Activated CD4-positive, alpha-beta memory T cell treated with anti-CD3 and anti-CD28 coated beads, Interleukin-2, amount 10 ng/mL, durations not matched to agents 7 days and 5 days (primary cell): ENCODE measurements around the gene PSMG3. TPM values are rescaled to one million over a fixed set of nuclear protein-coding genes. Genes with fewer than 3 reads are reported as not detected.

Experiments used
- CTCF ChIA-PET: fragments of 350-600 bp; sonication (Branson Sonifier 250); formaldehyde crosslinking; loops from one replicate; lab custom pipeline; 2021; ENCODE audit warnings: antibody characterized with exemption, inconsistent platforms; lab: Charles Lee
- POLR2A ChIA-PET: fragments of 350-600 bp; sonication (Branson Sonifier 250); formaldehyde crosslinking; loops from one replicate; lab custom pipeline; 2021; ENCODE audit warnings: antibody characterized with exemption; lab: Charles Lee
- DNase-seq: peaks from one replicate; pipeline ENCODE4 v3.0.0-alpha.2; 2020
- H3K27ac Mint-ChIP-seq: one replicate; pipeline ENCODE4 v1.8.0; 2021; ENCODE audit warnings: mild to moderate bottlenecking, mixed read lengths
- H3K27me3 Mint-ChIP-seq: one replicate; pipeline ENCODE4 v1.8.0; 2021; ENCODE audit warnings: mixed read lengths
- H3K36me3 Mint-ChIP-seq: one replicate; pipeline ENCODE4 v1.8.0; 2021; ENCODE audit warnings: low read depth, mixed read lengths
- H3K4me1 Mint-ChIP-seq: one replicate; pipeline ENCODE4 v1.8.0; 2021; ENCODE audit warnings: mixed read lengths
- H3K4me3 Mint-ChIP-seq: one replicate; pipeline ENCODE4 v1.8.0; 2021; ENCODE audit warnings: mild to moderate bottlenecking, mixed read lengths
- H3K9me3 Mint-ChIP-seq: one replicate; pipeline ENCODE4 v1.8.0; 2021; ENCODE audit warnings: mixed read lengths
- total RNA-seq, 2 experiments: library from RNA; stranded (reverse); gene quantifications; one replicate each; pipeline ENCODE4 v1.2.3, GENCODE V29; 2021

PSMG3 gene, protein sequence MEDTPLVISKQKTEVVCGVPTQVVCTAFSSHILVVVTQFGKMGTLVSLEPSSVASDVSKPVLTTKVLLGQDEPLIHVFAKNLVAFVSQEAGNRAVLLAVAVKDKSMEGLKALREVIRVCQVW
- 10 to 100 TPM; 32.7 to 34.9 TPM for total RNA-seq

GRCh38 chr7:1569833-1570632, at the start of gene PSMG3:
TSS of gene PSMG3 (minus strand) at chr7:1570032. CDS start at chr7:1569339, 693 bp downstream.
- CTCF ChIA-PET = interaction anchor here (1.0 to 1.6 kb wide), 4 partner anchors 9 to 530 kb away, joined by 3 to 6 read pairs (median 4); no protein-coding TSS in a partner anchor
- H3K4me3 Mint-ChIP-seq = peak within 1 kb of the TSS; percentile 88
- H3K36me3 Mint-ChIP-seq = peaks cover 28% of the 10 kb centered on the region
- H3K27ac Mint-ChIP-seq = peak within 1 kb of the TSS; percentile 90
- H3K9me3 Mint-ChIP-seq = no peaks in the 10 kb centered on the region
- peaks cover 42% of the 10 kb centered on the region for H3K4me1 Mint-ChIP-seq
- POLR2A ChIA-PET = interaction anchor here (0.7 to 1.9 kb wide), 6 partner anchors 9 to 778 kb away, joined by 3 to 6 read pairs (median 4); partner anchors contain the start of gene INTS1
- H3K27me3 Mint-ChIP-seq = no peaks in the 10 kb centered on the region
- DNase-seq = peak; percentile 91

- no peak overlapping the region for H3K4me3 Mint-ChIP-seq
- no peaks in the 10 kb centered on the region for H3K4me1 Mint-ChIP-seq
- H3K9me3 Mint-ChIP-seq = peaks cover 11% of the 10 kb centered on the region
- H3K36me3 Mint-ChIP-seq = no peaks in the 10 kb centered on the region
- no peak for DNase-seq
- H3K27ac Mint-ChIP-seq = no peak overlapping the region
- peaks cover 5% of the 10 kb centered on the region for H3K27me3 Mint-ChIP-seq
- ChIA-PET CTCF (no interaction called here), POLR2A (no interaction called here)
Observed at GRCh38 chr7:1618475-1618874, 48.6 kb upstream of the PSMG3 start.

GRCh38 chr7:1617957-1618356, 48.1 kb upstream of the PSMG3 start:
- H3K36me3 Mint-ChIP-seq = no peaks in the 10 kb centered on the region
- H3K4me3 Mint-ChIP-seq = no peak overlapping the region
- H3K9me3 Mint-ChIP-seq = peaks cover 11% of the 10 kb centered on the region
- H3K27ac Mint-ChIP-seq = no peak overlapping the region
- H3K27me3 Mint-ChIP-seq = peaks cover 5% of the 10 kb centered on the region
- H3K4me1 Mint-ChIP-seq = no peaks in the 10 kb centered on the region
- no peak for DNase-seq
- CTCF ChIA-PET = no interaction called here
- POLR2A ChIA-PET = no interaction called here

DNA sequence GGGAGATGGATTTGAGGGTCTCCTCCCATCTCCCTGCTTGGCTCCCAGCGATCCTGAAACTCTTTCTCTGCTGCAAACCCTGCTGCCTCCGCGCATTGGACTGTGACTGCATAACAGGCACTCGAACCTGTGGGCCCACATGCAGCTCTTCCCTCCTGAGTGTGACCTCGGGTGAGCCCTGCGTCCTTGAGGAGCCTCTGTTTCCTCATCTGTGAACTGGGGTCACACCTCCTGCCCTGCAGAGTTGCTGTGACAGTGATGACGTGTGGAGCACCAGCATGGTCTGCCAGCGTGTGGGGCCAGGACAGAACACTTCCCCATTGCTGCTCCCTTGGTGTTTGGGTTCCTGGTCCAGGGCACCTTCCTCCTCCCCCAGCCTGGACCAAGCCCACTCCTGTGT, 46.9 kb upstream of the PSMG3 start:
- Mint-ChIP-seq H3K4me1 (no peaks in the 10 kb centered on the region), H3K9me3 (peaks cover 11% of the 10 kb centered on the region), H3K4me3 (no peak overlapping the region), H3K36me3 (no peaks in the 10 kb centered on the region), H3K27ac (no peak overlapping the region), H3K27me3 (peaks cover 5% of the 10 kb centered on the region)
- no peak for DNase-seq
- POLR2A ChIA-PET = no interaction called here
- CTCF ChIA-PET = no interaction called here

GRCh38 chr7:1611708-1612241, 41.9 kb upstream of the PSMG3 start:
- no peak for DNase-seq
- Mint-ChIP-seq H3K36me3 (no peaks in the 10 kb centered on the region), H3K27ac (no peak overlapping the region), H3K27me3 (peaks cover 5% of the 10 kb centered on the region), H3K4me1 (no peaks in the 10 kb centered on the region), H3K9me3 (no peaks in the 10 kb centered on the region), H3K4me3 (no peak overlapping the region)
- ChIA-PET POLR2A (no interaction called here), CTCF (no interaction called here)

DNA sequence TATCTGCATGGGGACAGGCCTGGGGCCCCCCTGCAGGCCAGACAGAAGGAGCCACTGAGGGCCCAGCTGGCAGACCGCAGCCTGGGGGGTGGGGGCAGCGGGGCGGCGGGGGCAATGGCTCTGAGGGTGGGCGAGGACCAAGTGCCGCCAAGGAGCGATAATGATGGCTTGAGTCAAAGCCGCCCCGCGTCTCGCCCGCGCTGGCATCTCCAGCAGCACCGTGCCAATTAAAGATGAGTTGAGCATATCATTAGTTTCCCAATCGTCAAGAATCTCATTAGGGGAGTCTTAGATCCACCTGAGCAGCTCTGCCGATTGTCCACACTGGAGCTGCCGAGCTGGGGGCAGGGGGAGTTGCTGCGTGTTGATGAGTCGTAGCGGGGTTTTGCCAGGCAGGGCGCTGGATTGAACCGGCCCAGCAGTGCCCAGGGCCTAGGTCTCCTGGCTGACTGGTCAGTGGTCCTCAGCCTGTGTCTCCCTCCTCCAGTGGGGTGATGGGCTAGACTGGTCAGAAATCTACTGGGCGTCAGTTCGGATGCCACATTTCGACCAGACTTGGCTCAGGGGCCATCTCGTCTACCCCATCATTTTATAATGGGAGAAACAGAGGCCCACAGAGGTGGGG, 41.0 kb upstream of the PSMG3 start:
- ChIA-PET POLR2A (no interaction called here), CTCF (no interaction called here)
- no peak overlapping the region for H3K27ac Mint-ChIP-seq
- no peak for DNase-seq
- no peaks in the 10 kb centered on the region for H3K36me3 Mint-ChIP-seq
- peaks cover 5% of the 10 kb centered on the region for H3K27me3 Mint-ChIP-seq
- no peaks in the 10 kb centered on the region for H3K4me1 Mint-ChIP-seq
- H3K4me3 Mint-ChIP-seq = no peak overlapping the region
- no peaks in the 10 kb centered on the region for H3K9me3 Mint-ChIP-seq

DNA sequence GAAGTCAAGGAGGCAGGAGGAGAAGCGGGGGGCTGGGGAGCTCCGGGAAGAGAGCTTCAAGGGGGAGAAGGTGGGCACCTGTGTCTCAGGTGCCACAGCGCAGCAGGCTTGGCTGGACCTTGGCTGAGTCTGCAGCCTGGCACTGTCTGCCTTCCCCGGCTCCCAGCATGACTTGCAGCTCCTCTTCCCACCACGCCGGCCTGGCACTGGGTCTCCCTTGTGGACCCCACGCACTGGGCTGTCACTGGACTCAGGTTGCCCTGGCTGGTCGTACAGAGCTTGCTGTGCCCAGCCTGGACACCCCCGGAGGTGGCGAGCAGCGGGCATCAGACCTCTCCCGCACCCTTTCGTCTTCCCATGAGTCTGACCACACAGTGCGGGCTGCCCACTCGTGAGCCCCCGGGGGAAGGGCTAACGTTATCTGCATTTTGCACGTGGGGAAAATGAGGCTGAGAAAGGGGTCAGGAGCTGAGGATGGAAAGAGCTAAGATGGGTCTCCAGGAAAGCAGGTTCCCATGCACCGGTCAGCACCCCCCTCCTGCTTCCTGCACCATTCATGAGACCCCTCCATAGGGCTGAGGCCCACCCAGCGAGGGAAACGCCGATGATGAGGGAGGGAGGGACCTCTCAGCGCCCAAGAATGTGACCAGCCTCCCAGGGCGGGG, 40.3 kb upstream of the PSMG3 start:
- H3K27me3 Mint-ChIP-seq = peaks cover 5% of the 10 kb centered on the region
- H3K27ac Mint-ChIP-seq = no peak overlapping the region
- H3K4me3 Mint-ChIP-seq = no peak overlapping the region
- ChIA-PET POLR2A (no interaction called here), CTCF (no interaction called here)
- no peak for DNase-seq
- no peaks in the 10 kb centered on the region for H3K9me3 Mint-ChIP-seq
- H3K36me3 Mint-ChIP-seq = no peaks in the 10 kb centered on the region
- H3K4me1 Mint-ChIP-seq = no peaks in the 10 kb centered on the region

- Mint-ChIP-seq H3K4me3 (no peak overlapping the region), H3K27ac (no peak overlapping the region), H3K27me3 (no peaks in the 10 kb centered on the region), H3K36me3 (no peaks in the 10 kb centered on the region), H3K4me1 (no peaks in the 10 kb centered on the region), H3K9me3 (no peaks in the 10 kb centered on the region)
- DNase-seq = no peak
- ChIA-PET CTCF (no interaction called here), POLR2A (no interaction called here)
Observed at GRCh38 chr7:1609023-1609422, 39.2 kb upstream of the PSMG3 start.

GRCh38 chr7:1608318-1608717, 38.5 kb upstream of the PSMG3 start:
- no peaks in the 10 kb centered on the region for H3K36me3 Mint-ChIP-seq
- H3K27ac Mint-ChIP-seq = no peak overlapping the region
- ChIA-PET POLR2A (no interaction called here), CTCF (no interaction called here)
- no peaks in the 10 kb centered on the region for H3K27me3 Mint-ChIP-seq
- no peaks in the 10 kb centered on the region for H3K4me1 Mint-ChIP-seq
- H3K9me3 Mint-ChIP-seq = no peaks in the 10 kb centered on the region
- H3K4me3 Mint-ChIP-seq = no peak overlapping the region
- DNase-seq = no peak

DNA sequence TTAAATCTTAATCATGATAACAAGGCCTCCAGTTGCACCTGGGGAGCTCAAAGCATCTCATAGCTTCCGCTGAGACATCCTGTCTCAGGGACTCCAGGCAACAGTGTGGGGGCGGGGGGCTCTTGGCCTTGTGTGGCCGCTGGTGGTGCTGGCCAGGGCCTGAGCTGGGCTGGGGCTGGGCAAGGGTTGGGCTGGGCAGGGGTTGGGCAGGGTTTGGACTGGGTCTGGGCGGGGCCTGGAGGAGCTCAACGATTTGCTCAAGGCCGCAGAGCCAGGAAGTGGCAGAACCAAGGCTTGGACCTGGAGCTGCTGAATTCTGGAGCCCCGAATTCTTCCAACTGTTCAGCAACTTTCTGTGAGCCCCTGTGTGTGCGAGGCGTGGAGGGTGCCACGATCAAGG, 37.9 kb upstream of the PSMG3 start:
- ChIA-PET POLR2A (no interaction called here), CTCF (no interaction called here)
- Mint-ChIP-seq H3K36me3 (no peaks in the 10 kb centered on the region), H3K4me3 (no peak overlapping the region), H3K27me3 (no peaks in the 10 kb centered on the region), H3K4me1 (no peaks in the 10 kb centered on the region), H3K9me3 (no peaks in the 10 kb centered on the region), H3K27ac (no peak overlapping the region)
- DNase-seq = no peak

GRCh38 chr7:1607001-1607400, 37.2 kb upstream of the PSMG3 start:
- no peaks in the 10 kb centered on the region for H3K4me1 Mint-ChIP-seq
- no peaks in the 10 kb centered on the region for H3K9me3 Mint-ChIP-seq
- no peak overlapping the region for H3K4me3 Mint-ChIP-seq
- no peak overlapping the region for H3K27ac Mint-ChIP-seq
- DNase-seq = no peak
- H3K36me3 Mint-ChIP-seq = no peaks in the 10 kb centered on the region
- no peaks in the 10 kb centered on the region for H3K27me3 Mint-ChIP-seq
- POLR2A ChIA-PET = no interaction called here
- CTCF ChIA-PET = no interaction called here

DNA sequence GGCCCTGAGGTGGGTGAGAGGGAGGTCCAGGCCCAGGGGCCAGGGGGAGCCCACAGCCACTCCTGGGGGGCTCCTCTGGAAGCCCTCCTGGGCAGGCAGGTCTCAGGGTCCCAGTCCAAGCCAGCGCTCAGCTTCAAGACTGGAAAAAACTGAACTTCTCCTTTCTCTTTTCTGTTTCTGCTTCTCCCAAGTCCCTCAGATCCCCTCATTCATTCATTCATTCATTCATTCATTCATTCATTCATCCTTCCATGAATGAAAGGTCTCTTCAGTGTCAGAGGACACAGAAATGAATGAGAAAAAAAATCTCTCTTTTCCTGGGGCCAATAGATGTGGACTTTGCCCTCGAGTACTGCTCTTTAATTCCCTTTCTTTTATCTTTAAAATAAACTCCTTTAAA, 34.6 kb upstream of the PSMG3 start:
- ChIA-PET POLR2A (interaction anchor here (0.7 kb wide), 1 partner anchor 172 kb away, joined by 3 read pairs; no protein-coding TSS in a partner anchor), CTCF (no interaction called here)
- H3K4me3 Mint-ChIP-seq = no peak overlapping the region
- no peaks in the 10 kb centered on the region for H3K36me3 Mint-ChIP-seq
- no peaks in the 10 kb centered on the region for H3K9me3 Mint-ChIP-seq
- H3K4me1 Mint-ChIP-seq = no peaks in the 10 kb centered on the region
- H3K27me3 Mint-ChIP-seq = no peaks in the 10 kb centered on the region
- no peak overlapping the region for H3K27ac Mint-ChIP-seq
- no peak for DNase-seq
